Stimulated activated CD8-positive, alpha-beta memory T cell treated with anti-CD3 and anti-CD28 coated beads, Interleukin-7, amount 100 ng/mL, for 1 hour (primary cell): ENCODE data around the gene PEMT.

Source experiments
- DNase-seq, 2 donors: peaks; one replicate each; pipeline ENCODE4 v3.0.0-alpha.2; 2020; ENCODE audit warnings: low read depth in 2 of 2

PEMT gene

DNA sequence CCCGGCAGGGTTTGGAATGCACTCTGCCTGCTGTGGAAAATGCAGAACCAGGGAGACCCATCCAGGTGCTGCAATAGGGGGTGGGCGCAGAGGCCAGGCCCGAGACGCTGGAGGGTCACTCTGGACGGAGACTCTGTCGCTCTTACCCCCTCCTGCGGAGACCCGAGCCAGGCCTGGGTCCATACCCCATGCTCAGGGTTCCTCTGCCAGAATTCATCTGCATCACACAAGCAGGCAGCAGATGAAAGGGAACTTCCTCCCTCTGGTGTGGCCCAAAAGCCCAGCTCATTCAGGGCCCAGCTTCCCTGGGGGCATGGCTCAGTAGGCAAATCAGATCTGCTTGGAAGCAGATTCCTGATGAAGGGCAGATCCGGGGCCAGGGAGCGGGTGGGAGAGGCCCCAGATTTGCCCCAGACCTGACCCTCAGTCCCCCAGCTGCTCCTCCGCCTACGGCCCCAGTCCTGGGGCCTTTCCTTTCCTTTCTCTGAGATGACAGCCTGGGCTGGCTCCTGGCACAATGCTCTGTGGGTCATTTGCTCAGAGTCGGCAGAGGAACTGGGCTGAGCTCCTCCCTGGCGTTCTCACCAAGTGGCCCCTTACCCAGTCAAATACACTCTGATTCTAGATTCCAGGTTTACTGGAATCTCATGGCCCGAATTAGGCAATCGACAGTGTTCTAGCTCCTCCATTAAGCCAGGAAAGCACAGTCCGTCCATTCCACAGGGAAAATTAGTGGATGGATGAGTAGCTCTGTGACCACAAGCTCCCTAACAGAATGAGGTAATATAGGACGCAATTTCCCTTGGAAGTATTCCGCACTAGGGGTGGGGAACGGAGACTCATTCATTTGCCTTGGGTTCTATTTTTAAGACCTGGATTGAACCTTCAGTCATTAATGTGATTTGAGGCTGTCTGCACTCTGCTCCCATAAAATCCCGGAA is 76.2 kb downstream of the PEMT start:
- DNase-seq, result no peak

GRCh38 chr17:17514361-17514992 is 77.0 kb downstream of the PEMT start:
- no peak for DNase-seq

- no peak for DNase-seq
Observed at GRCh38 chr17:17513626-17514025, 77.9 kb downstream of the PEMT start.

- no peak for DNase-seq
Observed at GRCh38 chr17:17512866-17513265, 78.6 kb downstream of the PEMT start.

DNA sequence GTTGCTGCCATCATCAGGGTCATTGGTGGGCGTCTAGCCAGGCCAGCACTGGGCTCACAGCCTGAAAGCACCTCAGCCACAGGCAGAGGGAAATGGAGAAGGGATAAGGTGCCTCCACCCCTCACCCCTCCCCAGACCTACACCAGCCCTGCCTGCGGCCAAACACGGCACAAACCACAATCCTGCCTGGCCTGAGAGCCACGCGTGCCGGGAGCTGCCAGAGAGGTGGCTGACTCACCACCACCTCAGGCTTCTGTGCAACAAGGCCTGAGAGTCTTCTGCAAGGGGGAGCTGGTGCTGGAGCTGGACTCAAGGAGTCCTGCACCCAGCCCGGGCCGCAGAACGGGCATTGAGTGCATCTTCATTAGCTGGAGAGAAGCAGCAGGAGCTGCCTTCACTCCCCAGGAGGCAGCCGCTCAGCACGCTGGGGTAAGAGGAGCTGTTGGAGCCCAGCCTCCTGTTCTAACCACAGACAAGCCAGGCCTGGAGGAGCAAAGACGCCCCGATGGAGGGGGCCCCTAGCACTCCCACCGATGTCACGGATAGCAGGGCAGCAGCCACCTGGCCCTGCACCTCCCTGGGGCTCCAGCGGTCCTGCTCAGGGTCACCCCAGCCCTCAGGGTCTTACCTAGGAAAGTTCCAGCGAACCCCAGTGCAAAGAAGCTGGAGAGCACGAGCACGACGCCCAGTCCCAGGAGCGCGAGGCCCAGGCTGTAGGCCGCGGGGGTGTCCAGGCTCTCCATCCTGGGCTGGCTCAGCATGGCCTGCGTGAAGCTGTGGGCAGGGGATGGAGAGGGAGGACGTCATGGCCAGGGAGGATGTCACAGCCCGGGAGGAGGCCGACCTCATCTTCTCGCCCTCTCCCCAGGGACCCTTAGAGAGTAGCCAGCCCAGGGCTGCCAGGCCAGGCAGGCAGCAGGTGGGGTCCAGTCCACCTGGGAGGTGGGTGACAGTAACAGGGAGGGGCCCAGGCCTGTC is 79.3 kb downstream of the PEMT start:
- no peak for DNase-seq

GRCh38 chr17:17511293-17511741 is 80.2 kb downstream of the PEMT start:
- no peak for DNase-seq

DNA sequence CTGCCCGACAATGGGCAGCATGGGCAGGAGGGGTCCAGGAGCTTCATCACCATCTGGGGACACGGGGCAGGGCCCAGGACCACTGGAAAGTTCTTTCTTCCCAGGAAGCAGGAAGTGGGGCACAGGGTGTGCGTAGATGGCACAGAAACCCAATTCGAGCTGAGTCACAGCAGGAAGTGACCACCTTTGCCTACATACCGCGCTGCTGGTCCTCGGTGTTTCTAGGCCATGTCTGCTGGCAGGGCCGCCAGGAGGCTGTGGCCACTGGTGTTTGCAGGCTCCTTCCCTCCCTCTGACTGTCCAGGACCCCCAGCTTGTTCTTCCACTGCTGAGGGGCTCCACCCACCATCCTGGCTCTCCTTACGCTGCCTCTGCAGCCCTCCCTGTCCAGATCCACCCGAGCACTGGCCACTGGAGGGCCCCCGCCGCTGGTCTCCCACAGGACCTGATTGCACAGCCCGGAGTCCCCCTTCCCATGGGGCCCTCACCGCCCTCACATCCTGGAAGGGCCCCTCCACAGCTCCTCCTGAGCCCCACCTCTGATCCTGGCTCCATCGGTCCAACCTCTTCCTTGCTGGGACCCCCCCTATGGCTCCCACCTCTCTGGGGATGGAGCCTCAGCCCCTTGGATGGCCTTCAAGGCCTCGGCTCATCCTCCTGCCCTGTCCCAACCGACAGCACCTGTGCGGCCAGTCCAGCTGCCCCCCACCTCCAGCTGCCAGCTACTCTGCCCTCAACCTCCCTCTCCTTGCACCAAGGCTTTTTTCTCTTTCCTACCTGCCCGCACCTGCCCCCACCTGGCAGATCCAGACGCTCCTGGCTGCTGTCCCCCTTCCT is 80.8 kb downstream of the PEMT start:
- DNase-seq, result no peak

- DNase-seq, result no peak
Observed at GRCh38 chr17:17509601-17510425, 81.7 kb downstream of the PEMT start.

DNA sequence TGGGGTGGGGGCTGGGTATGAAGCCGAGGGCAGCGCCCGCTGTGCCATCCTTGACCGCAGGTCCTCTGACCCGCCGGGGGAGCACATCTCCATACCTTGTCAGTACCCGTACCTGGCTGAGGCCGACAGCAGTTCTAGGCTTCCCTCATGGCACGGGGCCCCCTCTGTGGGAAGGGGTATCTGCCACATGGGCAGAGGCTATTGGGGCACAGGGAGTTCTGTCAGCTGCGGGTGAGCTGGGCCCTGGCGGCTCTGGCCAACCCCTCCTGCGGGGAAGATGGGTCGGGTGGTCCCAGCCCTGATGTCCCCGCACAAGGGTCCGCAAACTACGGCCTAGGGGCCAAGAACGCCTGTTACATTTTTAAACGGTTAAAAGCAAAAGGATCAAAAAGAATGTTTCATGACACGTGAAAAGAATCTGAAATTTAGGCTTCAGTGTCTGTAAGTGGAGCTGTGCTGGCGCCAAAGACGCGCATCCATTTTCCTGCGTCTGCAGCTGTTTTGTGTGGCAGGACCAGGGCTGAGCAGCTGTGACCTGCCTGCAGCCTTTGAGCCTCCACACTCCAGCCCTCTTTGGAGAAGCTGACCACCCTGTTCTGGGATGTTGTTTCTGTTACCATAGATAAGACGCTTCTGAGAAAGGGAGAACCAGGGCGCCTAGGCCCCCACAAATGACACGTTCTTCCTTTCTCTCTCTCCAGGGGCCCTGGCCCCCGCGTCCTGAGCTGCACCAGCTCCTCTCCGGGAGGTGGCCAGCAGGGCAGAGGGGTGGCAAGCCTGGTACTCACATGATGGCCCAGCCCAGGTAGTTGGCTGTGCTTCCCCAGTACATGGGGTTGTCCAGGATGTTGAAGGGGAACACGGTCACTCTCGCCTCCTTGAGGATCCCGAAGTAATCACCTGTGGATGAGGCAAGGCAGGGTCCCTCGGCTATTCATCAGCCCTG is 82.6 kb downstream of the PEMT start:
- no peak for DNase-seq

DNA sequence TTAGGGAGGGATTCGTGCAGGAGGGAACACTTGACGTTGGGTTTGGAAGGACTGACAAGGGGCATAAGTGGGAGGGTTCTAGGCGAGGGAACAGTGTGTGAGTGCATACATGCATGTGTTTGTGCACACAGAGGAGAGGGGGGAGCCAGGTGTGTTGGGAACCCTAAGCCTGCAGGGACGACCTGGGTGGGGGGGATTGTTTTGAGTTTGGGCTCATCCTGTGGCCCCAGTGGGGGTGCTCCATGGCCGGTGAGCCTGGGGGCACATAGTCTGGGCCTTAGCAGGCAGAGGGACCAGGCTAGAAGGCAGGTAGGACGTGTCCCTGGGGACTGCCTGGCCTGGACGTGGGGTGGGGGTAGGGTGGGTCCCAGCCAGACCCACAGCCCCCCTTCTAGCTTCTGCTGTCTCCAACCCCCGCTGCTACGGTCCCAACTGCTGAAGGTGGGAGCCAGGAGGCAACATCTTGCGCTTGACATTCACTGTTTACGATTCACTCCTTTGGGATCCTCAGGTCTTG is 83.4 kb downstream of the PEMT start:
- no peak for DNase-seq

GRCh38 chr17:17507465-17508011 is 84.0 kb downstream of the PEMT start:
- DNase-seq, result no peak

- no peak for DNase-seq
Observed at GRCh38 chr17:17506893-17507464, 84.5 kb downstream of the PEMT start.

GRCh38 chr17:17506181-17506741 is 85.2 kb downstream of the PEMT start:
- DNase-seq, result no peak

DNA sequence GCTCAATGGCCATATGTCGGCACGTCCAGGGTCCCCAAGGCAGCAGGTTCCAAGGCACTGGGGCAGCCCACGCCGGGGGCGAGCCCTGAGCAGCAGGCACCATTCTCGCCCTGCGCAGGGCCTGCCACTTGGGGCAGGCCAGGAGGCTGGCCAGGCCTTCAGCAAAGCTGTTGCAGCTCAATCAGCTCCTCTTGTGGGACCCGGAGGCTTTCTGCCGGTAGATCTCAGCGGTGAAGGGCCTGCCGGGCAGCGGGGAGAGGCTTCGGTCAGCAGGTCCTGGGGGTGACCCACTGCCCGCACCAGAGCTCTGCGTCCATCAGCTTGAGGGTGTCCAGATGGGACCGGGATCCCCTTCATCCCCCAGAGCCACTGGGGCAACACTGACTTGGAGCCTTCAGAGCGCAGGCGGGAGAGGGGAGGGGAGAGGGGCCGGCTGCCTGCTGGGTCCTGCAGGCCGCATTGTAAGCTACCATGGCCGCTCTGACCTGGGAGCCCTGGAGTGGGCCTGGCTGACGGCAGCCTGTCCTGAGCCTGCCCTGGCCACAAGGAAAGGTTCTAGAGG is 85.8 kb downstream of the PEMT start:
- DNase-seq, result no peak

- no peak for DNase-seq
Observed at GRCh38 chr17:17505151-17505550, 86.4 kb downstream of the PEMT start.

DNA sequence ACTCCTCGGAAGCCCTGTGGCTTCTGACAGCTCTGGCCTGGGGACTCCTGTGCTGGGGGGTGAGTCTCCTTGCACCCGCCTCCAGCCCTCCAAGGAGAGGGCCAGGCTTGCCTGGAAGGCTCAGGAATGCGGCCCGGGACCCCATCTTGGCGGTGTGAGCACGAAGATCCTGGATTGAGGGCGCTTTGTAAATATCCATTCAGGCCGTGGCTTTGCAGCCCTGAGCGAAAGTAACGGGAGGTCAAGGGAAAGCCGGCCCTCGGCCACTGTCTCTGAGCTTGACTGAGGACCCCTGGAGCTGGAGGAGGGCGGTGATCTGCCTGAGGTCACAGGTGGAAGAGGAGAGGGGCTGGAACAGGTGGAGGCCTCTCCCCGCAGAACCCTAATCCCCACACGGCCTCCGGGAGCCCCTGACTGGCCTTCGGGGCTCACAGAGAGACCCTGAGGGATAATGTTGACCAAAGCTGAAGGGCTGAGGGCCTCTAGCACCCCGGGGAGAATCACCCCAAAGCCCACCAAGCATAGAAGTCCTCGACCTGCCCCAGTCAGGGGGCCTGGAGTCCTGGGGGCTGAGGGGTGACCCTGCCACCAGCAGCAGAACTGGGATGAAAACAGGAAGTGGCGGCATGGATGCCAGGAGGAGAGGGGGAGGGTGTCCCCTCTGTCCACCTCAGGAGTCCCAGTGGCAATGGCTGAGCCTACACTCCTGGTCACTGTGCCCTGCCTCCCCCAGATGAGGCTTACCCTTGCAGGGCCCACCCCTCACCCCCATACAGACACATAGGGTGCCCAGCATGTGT is 87.0 kb downstream of the PEMT start:
- no peak for DNase-seq
